Liver (tissue), 9 donors: Measurements from ENCODE around the gene UNC13D. TPM values are rescaled to one million over a fixed set of nuclear protein-coding genes. Genes with fewer than 3 reads are reported as not detected.

Experiments used
- DNase-seq: peaks from one replicate; pipeline ENCODE4 v3.0.0-alpha.2; 2017; ENCODE audit warnings: low spot score
- H3K27ac ChIP-seq, 2 donors: one replicate each; pipeline ENCODE4 v1.7.0; 2013; ENCODE audit warnings: inconsistent platforms in 2 of 2, low read length in 2 of 2, control low read depth in 1 of 2, low read depth in 1 of 2, mild to moderate bottlenecking in 1 of 2
- H3K27me3 ChIP-seq, 4 donors: one replicate each; pipeline versions ENCODE4 v1.6.1 to v1.7.0; 2013; ENCODE audit warnings: low read length in 3 of 4, inconsistent platforms in 1 of 4, mild to moderate bottlenecking in 1 of 4, moderate library complexity in 1 of 4; ENCODE audit not compliant: control insufficient read depth in 4 of 4, insufficient read depth in 4 of 4
- H3K36me3 ChIP-seq, 4 donors: one replicate each; pipeline versions ENCODE4 v1.6.1 to v1.7.0; 2013; ENCODE audit warnings: low read length in 3 of 4, mild to moderate bottlenecking in 3 of 4, low read depth in 1 of 4, moderate library complexity in 1 of 4; ENCODE audit not compliant: control insufficient read depth in 4 of 4, insufficient read depth in 3 of 4
- H3K4me1 ChIP-seq, 4 donors: one replicate each; pipeline versions ENCODE4 v1.6.1 to v1.7.0; 2013; ENCODE audit warnings: low read length in 3 of 4, mild to moderate bottlenecking in 3 of 4, moderate library complexity in 1 of 4; ENCODE audit not compliant: control insufficient read depth in 4 of 4, insufficient read depth in 4 of 4
- H3K4me3 ChIP-seq, 3 donors: one replicate each; pipeline versions ENCODE4 v1.6.1 to v1.7.0; 2013; ENCODE audit warnings: low read length in 3 of 3, control low read depth in 1 of 3, low read depth in 1 of 3, mild to moderate bottlenecking in 1 of 3
- H3K9ac ChIP-seq, 2 donors: one replicate each; pipeline ENCODE4 v1.7.0; 2013; ENCODE audit warnings: low read length in 2 of 2, mild to moderate bottlenecking in 2 of 2, moderate library complexity in 2 of 2, control low read depth in 1 of 2, low read depth in 1 of 2
- H3K9me3 ChIP-seq, 4 donors: one replicate each; pipeline versions ENCODE4 v1.6.1 to v1.7.0; 2013; ENCODE audit warnings: low read length in 3 of 4; ENCODE audit not compliant: control insufficient read depth in 4 of 4
- FOXA2 ChIP-seq: IDR thresholded peaks from 2 replicates; pipeline ENCODE4 v1.6.1; 2016; ENCODE audit warnings: antibody characterized with exemption
- GABPA ChIP-seq, 2 donors: IDR thresholded peaks in 1 of 2; conservative IDR thresholded peaks in 1 of 2; 2 replicates each; pipeline ENCODE4 v1.6.1; 2016; ENCODE audit warnings: antibody characterized with exemption in 2 of 2, mild to moderate bottlenecking in 1 of 2, moderate library complexity in 1 of 2
- HNF4A ChIP-seq, 2 donors: conservative IDR thresholded peaks; 2 replicates each; pipeline ENCODE4 v1.6.1; 2016; ENCODE audit warnings: antibody characterized with exemption in 2 of 2, mild to moderate bottlenecking in 2 of 2
- HNF4G ChIP-seq: IDR thresholded peaks from 2 replicates; pipeline ENCODE4 v1.6.1; 2016; ENCODE audit warnings: antibody characterized with exemption
- JUND ChIP-seq, 2 donors: IDR thresholded peaks; 2 replicates each; pipeline ENCODE4 v1.6.1; 2016; ENCODE audit warnings: antibody characterized with exemption in 2 of 2
- RAD21 ChIP-seq, 2 donors: IDR thresholded peaks; 2 replicates each; pipeline ENCODE4 v1.6.1; 2016; ENCODE audit warnings: antibody characterized with exemption in 2 of 2, mild to moderate bottlenecking in 2 of 2
- RXRA ChIP-seq, 2 donors: IDR thresholded peaks; 2 replicates each; pipeline ENCODE4 v1.6.1; 2017 to 2018; ENCODE audit warnings: antibody characterized with exemption in 2 of 2, mild to moderate bottlenecking in 1 of 2
- SP1 ChIP-seq: IDR thresholded peaks from 2 replicates; pipeline ENCODE4 v1.6.1; 2018; ENCODE audit warnings: antibody characterized with exemption, mild to moderate bottlenecking
- YY1 ChIP-seq: IDR thresholded peaks from 2 replicates; pipeline ENCODE4 v1.6.1; 2016; ENCODE audit warnings: antibody characterized with exemption, mild to moderate bottlenecking
- WGBS: extraction: QIAGEN DNeasy Blood & Tissue Kit; methylation state at CpG from one replicate; pipeline ENCODE4 v1.1.7; 2013; 5-methylcytosine and 5-hydroxymethylcytosine counted together
- polyA plus RNA-seq, 2 donors: library from polyadenylated mRNA; stranded (reverse) in 1 of 2; unstranded in 1 of 2; fragments of 200-250 nt in 1 of 2; fragments of >200 nt in 1 of 2; fragmentation: Nextera tagmentation in 1 of 2; extraction: Ambion mirVana in 1 of 2; gene quantifications; one replicate each; pipeline versions ENCODE4 v1.2.1 to v1.2.3, GENCODE V29; 2013 to 2015
- total RNA-seq, 2 donors: library from RNA; depleted of rRNA; stranded (reverse); fragments of >200 nt; gene quantifications; one replicate each; pipeline ENCODE4 v1.2.3, GENCODE V29; 2014
- TF ChIP-seq, protein P1 (sequence below): IDR thresholded peaks from 2 replicates; pipeline ENCODE4 v1.6.1; 2016; ENCODE audit warnings: antibody characterized with exemption, mild to moderate bottlenecking
- TF ChIP-seq, protein P2 (sequence below): fragments of 150-350 bp; IDR thresholded peaks from 2 replicates; pipeline ENCODE4 v1.5.1; 2017; ENCODE audit warnings: improper control_type of control experiment, low read depth, low read length; ENCODE audit not compliant: missing input control
- TF ChIP-seq, protein P3 (sequence below): IDR thresholded peaks from 2 replicates; pipeline ENCODE4 v1.6.1; 2016; ENCODE audit warnings: antibody characterized with exemption
- TF ChIP-seq, protein P4 (sequence below): IDR thresholded peaks from 2 replicates; pipeline ENCODE4 v1.6.1; 2016; ENCODE audit warnings: antibody characterized with exemption
- TF ChIP-seq, protein P5 (sequence below): IDR thresholded peaks from 2 replicates; pipeline ENCODE4 v1.6.1; 2016; ENCODE audit warnings: antibody characterized with exemption
- donor health status: healthy.
- donor health status: healthy.
- donor health status: healthy.
- donor health status: healthy.
- donor health status: healthy.

Gene UNC13D
- total and polyA plus RNA-seq, 4 donors: 2.1 to 22.9 (median 7.6) TPM

DNA sequence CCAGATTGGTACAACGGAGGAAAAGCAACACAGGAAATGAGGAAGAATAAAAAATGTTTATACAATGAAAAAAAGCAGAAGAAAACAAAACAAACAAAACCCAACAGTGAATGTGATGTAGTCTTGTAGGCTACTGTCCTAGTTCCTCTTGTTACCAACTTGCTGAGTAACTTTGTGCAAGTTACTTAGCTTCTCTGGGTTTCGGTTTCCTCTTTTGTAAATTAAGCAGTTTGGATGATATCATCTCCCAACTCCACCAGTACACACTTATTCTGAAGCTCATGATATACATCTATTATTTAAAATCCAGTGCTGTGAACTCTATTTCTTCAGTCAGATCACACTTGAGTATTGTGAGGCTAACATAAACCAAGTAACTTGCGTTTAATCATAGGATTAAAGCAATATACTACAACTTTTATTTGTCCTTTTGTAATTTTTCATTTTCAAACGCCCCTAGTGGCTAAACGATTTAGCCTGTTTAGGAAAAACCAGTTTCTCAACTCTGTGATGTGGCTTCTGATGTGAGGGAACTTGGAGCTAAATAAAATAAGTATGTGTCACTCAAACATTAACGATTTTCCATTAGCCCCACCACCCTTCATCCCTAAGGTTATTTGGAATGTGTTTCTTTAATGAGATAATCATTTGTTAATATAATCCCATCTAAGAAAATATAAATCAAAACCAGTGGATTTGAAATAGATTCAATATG, 61.0 kb downstream of the UNC13D start:
- no peak for DNase-seq
- no peak overlapping the region for H3K4me3 ChIP-seq

DNA sequence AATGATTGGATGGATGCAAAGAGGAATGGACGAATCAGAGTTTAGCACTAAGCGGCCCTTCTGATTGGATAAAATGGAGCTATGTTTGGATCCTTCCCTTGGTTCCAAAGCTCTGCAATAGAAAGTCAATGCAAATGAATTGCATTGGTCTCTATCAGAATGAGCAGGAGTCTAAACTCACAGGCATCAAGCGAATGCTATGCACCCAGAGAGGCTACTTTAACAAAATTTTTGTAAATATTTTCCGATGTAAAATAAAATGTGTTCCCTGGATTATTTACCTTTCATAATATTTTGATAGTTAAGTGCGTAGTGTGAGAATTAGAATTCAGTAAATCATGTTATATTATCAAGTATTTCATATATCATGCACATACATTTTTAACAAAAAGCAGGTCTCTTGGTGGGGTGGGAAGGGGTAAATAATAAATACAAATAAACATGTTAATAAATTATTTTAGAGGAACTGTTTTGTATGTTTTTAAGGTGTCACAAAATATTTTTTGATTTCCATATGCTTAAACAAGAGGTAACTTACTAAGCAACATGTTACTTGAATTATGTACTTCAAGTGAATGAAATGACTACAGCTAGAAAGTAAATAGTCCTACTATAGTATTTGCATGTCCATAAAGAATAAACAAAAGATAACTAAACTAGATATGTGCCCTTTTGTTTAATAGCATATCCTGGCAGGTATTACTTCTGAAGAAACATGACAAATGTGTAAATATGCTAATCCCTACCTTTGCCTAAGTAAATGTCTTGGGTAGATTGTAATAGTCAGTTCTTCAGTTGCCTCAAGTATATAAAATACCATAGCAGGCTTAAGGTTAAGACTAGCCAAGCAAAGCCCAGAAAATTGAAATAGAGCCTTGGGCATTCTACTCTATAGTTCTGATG, 64.0 kb downstream of the UNC13D start:
- Histone ChIP-seq H3K9ac (no peak overlapping the region), H3K4me1 (peaks cover 3 to 40% (median 23%) of the 10 kb centered on the region in 4 donors), H3K9me3 (no peaks in the 10 kb centered on the region), H3K4me3 (no peak overlapping the region), H3K27me3 (no peaks in the 10 kb centered on the region), H3K27ac (peak overlapping the region; percentile 92 to 98), H3K36me3 (peaks cover 0 to 13% (median 8%) of the 10 kb centered on the region in 4 donors)
- DNase-seq: no peak
- WGBS: 23% methylated on average over 5 of the region's 5 CpGs
- TF ChIP-seq, protein P1, sequence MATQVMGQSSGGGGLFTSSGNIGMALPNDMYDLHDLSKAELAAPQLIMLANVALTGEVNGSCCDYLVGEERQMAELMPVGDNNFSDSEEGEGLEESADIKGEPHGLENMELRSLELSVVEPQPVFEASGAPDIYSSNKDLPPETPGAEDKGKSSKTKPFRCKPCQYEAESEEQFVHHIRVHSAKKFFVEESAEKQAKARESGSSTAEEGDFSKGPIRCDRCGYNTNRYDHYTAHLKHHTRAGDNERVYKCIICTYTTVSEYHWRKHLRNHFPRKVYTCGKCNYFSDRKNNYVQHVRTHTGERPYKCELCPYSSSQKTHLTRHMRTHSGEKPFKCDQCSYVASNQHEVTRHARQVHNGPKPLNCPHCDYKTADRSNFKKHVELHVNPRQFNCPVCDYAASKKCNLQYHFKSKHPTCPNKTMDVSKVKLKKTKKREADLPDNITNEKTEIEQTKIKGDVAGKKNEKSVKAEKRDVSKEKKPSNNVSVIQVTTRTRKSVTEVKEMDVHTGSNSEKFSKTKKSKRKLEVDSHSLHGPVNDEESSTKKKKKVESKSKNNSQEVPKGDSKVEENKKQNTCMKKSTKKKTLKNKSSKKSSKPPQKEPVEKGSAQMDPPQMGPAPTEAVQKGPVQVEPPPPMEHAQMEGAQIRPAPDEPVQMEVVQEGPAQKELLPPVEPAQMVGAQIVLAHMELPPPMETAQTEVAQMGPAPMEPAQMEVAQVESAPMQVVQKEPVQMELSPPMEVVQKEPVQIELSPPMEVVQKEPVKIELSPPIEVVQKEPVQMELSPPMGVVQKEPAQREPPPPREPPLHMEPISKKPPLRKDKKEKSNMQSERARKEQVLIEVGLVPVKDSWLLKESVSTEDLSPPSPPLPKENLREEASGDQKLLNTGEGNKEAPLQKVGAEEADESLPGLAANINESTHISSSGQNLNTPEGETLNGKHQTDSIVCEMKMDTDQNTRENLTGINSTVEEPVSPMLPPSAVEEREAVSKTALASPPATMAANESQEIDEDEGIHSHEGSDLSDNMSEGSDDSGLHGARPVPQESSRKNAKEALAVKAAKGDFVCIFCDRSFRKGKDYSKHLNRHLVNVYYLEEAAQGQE: peak; percentile 36
- TF ChIP-seq, protein P2, sequence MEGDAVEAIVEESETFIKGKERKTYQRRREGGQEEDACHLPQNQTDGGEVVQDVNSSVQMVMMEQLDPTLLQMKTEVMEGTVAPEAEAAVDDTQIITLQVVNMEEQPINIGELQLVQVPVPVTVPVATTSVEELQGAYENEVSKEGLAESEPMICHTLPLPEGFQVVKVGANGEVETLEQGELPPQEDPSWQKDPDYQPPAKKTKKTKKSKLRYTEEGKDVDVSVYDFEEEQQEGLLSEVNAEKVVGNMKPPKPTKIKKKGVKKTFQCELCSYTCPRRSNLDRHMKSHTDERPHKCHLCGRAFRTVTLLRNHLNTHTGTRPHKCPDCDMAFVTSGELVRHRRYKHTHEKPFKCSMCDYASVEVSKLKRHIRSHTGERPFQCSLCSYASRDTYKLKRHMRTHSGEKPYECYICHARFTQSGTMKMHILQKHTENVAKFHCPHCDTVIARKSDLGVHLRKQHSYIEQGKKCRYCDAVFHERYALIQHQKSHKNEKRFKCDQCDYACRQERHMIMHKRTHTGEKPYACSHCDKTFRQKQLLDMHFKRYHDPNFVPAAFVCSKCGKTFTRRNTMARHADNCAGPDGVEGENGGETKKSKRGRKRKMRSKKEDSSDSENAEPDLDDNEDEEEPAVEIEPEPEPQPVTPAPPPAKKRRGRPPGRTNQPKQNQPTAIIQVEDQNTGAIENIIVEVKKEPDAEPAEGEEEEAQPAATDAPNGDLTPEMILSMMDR: no peak
- TF ChIP-seq GABPA (IDR thresholded peaks at IDR 0.05 in 1 of 2, conservative IDR thresholded peaks at IDR 0.05 in 1 of 2): no peak
- TF ChIP-seq, protein P3, sequence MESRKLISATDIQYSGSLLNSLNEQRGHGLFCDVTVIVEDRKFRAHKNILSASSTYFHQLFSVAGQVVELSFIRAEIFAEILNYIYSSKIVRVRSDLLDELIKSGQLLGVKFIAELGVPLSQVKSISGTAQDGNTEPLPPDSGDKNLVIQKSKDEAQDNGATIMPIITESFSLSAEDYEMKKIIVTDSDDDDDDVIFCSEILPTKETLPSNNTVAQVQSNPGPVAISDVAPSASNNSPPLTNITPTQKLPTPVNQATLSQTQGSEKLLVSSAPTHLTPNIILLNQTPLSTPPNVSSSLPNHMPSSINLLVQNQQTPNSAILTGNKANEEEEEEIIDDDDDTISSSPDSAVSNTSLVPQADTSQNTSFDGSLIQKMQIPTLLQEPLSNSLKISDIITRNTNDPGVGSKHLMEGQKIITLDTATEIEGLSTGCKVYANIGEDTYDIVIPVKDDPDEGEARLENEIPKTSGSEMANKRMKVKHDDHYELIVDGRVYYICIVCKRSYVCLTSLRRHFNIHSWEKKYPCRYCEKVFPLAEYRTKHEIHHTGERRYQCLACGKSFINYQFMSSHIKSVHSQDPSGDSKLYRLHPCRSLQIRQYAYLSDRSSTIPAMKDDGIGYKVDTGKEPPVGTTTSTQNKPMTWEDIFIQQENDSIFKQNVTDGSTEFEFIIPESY: no peak
- peak; percentile 33 to 49 for TF ChIP-seq HNF4A (conservative IDR thresholded peaks at IDR 0.05)
- TF ChIP-seq YY1: peak; percentile 48
- TF ChIP-seq SP1: no peak

More for the DNA sequence above, 61.0 kb downstream of the UNC13D start:
- H3K36me3 ChIP-seq: peaks cover 0 to 5% (median 2%) of the 10 kb centered on the region in 4 donors
- H3K4me1 ChIP-seq: peaks cover 2 to 32% (median 10%) of the 10 kb centered on the region in 4 donors
- TF ChIP-seq RXRA (IDR thresholded peaks at IDR 0.05) (no peak), RAD21 (IDR thresholded peaks at IDR 0.05) (peak; percentile 39 to 47), YY1 (no peak), HNF4G (no peak), HNF4A (conservative IDR thresholded peaks at IDR 0.05) (no peak), JUND (IDR thresholded peaks at IDR 0.05) (peak in 1 of 2 donors; percentile 18), GABPA (IDR thresholded peaks at IDR 0.05 in 1 of 2, conservative IDR thresholded peaks at IDR 0.05 in 1 of 2) (no peak), FOXA2 (no peak)
- TF ChIP-seq, protein P4, sequence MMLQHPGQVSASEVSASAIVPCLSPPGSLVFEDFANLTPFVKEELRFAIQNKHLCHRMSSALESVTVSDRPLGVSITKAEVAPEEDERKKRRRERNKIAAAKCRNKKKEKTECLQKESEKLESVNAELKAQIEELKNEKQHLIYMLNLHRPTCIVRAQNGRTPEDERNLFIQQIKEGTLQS: no peak
- TF ChIP-seq, protein P5, sequence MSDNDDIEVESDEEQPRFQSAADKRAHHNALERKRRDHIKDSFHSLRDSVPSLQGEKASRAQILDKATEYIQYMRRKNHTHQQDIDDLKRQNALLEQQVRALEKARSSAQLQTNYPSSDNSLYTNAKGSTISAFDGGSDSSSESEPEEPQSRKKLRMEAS: no peak
- TF ChIP-seq, protein P2: peak; percentile 57
- TF ChIP-seq, protein P3: no peak
- H3K27me3 ChIP-seq: no peaks in the 10 kb centered on the region
- H3K9me3 ChIP-seq: no peaks in the 10 kb centered on the region
- WGBS: 23% methylated on average over 6 of the region's 6 CpGs
- peak overlapping the region; percentile 96 to 99 for H3K27ac ChIP-seq
- H3K9ac ChIP-seq: peak overlapping the region; percentile 38 to 97
